HepG2 (cell line): ENCODE results near the gene CCDC117. TPM values are rescaled to one million over a fixed set of nuclear protein-coding genes. Genes with fewer than 3 reads are reported as not detected.

Experiments used
- AKAP8 ChIP-seq: sonication (generic); formaldehyde crosslinking; IDR thresholded peaks from 2 replicates; pipeline ENCODE4 v1.5.1; 2020; ENCODE audit warnings: mild to moderate bottlenecking, missing genetic modification reagents
- FOXP1 ChIP-seq, 2 experiments: fragments of 450-650 bp in 1 of 2; IDR thresholded peaks; 2 replicates each; pipeline ENCODE4 v1.6.1; 2017 to 2018; ENCODE audit warnings: antibody characterized with exemption in 1 of 2
- HMGA1 ChIP-seq: sonication (generic); formaldehyde crosslinking; conservative IDR thresholded peaks from 2 replicates; pipeline ENCODE4 v1.4.0; 2020; ENCODE audit warnings: missing genetic modification reagents
- MED1 ChIP-seq: sonication (generic); formaldehyde crosslinking; IDR thresholded peaks from 2 replicates; pipeline ENCODE4 v1.4.0; 2020; ENCODE audit warnings: missing genetic modification reagents
- NFIB ChIP-seq: sonication (generic); formaldehyde crosslinking; IDR thresholded peaks from 2 replicates; pipeline ENCODE4 v1.9.0; 2021; ENCODE audit warnings: missing genetic modification reagents, mild to moderate bottlenecking, borderline replicate concordance
- RAD21 ChIP-seq: fragments of 450-650 bp; formaldehyde crosslinking; IDR thresholded peaks from 2 replicates; pipeline ENCODE4 v1.5.0; 2020; ENCODE audit warnings: mild to moderate bottlenecking
- RXRA ChIP-seq: sonication (generic); formaldehyde crosslinking; IDR thresholded peaks from 2 replicates; pipeline ENCODE4 v1.5.1; 2020; ENCODE audit warnings: missing genetic modification reagents
- SAP130 ChIP-seq: IDR thresholded peaks from 2 replicates; pipeline ENCODE4 v1.6.1; 2016; ENCODE audit warnings: low read depth
- SMC3 ChIP-seq: IDR thresholded peaks from 2 replicates; pipeline ENCODE4 v1.6.1; 2011; ENCODE audit warnings: low read length, improper control_type of control experiment
- SP4 ChIP-seq: sonication (generic); formaldehyde crosslinking; IDR thresholded peaks from 2 replicates; pipeline ENCODE4 v1.8.1; 2023; ENCODE audit warnings: mild to moderate bottlenecking, missing genetic modification reagents
- TBX2 ChIP-seq: sonication (generic); formaldehyde crosslinking; IDR thresholded peaks from 2 replicates; pipeline ENCODE4 v1.5.0; 2020; ENCODE audit warnings: missing genetic modification reagents, mild to moderate bottlenecking, borderline replicate concordance
- TOPORS ChIP-seq: sonication (generic); formaldehyde crosslinking; IDR thresholded peaks from 2 replicates; pipeline ENCODE4 v1.8.0; 2023; ENCODE audit warnings: mild to moderate bottlenecking, missing genetic modification reagents
- ZNF232 ChIP-seq: sonication (generic); formaldehyde crosslinking; IDR thresholded peaks from 2 replicates; pipeline ENCODE4 v1.4.0; 2020; ENCODE audit warnings: missing genetic modification reagents, borderline replicate concordance
- ZNF33A ChIP-seq: sonication (generic); formaldehyde crosslinking; IDR thresholded peaks from 2 replicates; pipeline ENCODE4 v1.5.1; 2020; ENCODE audit warnings: missing genetic modification reagents, mild to moderate bottlenecking, moderate library complexity, borderline replicate concordance
- ZNF432 ChIP-seq: sonication (generic); formaldehyde crosslinking; IDR thresholded peaks from 2 replicates; pipeline ENCODE4 v1.5.0; 2020; ENCODE audit warnings: missing genetic modification reagents, mild to moderate bottlenecking, borderline replicate concordance
- ZNF460 ChIP-seq: sonication (generic); formaldehyde crosslinking; IDR thresholded peaks from 2 replicates; pipeline ENCODE4 v1.5.1; 2020; ENCODE audit warnings: missing genetic modification reagents, mild to moderate bottlenecking, borderline replicate concordance
- ZNF468 ChIP-seq: sonication (generic); formaldehyde crosslinking; IDR thresholded peaks from 2 replicates; pipeline ENCODE4 v1.8.0; 2022; ENCODE audit warnings: mild to moderate bottlenecking, moderate library complexity, missing genetic modification reagents
- ZNF879 ChIP-seq: sonication (generic); formaldehyde crosslinking; IDR thresholded peaks from 2 replicates; pipeline ENCODE4 v1.8.1; 2023; ENCODE audit warnings: missing genetic modification reagents
- ZSCAN21 ChIP-seq: sonication (generic); formaldehyde crosslinking; IDR thresholded peaks from 2 replicates; pipeline ENCODE4 v1.8.0; 2022; ENCODE audit warnings: mild to moderate bottlenecking, missing genetic modification reagents, moderate library complexity, borderline replicate concordance
- polyA plus RNA-seq, 8 experiments: library from polyadenylated mRNA; depleted of rRNA in 3 of 8; stranded (reverse) in 7 of 8; unstranded in 1 of 8; fragments of >200 nt; fragmentation: Illumina TruSeq in 4 of 8; extraction: Trizol in 4 of 8; gene quantifications; 2 replicates each; pipeline versions ENCODE4 v1.2.1 to v1.2.3, GENCODE V29; 2011 to 2016; ENCODE audit warnings: low read depth in 4 of 8, missing spikeins in 1 of 8, mixed read lengths in 1 of 8; ENCODE audit not compliant: insufficient read depth in 1 of 8
- total RNA-seq, 5 experiments: library from RNA; depleted of rRNA; stranded (reverse); fragments of >200 nt; fragmentation: Illumina TruSeq; extraction: Trizol; gene quantifications; 2 replicates each; pipeline ENCODE4 v1.2.3, GENCODE V29; 2016; ENCODE audit warnings: low read depth in 1 of 5
- TF ChIP-seq, protein P1 (sequence below): sonication (generic); formaldehyde crosslinking; IDR thresholded peaks from 2 replicates; pipeline ENCODE4 v1.4.0; 2020; ENCODE audit warnings: missing genetic modification reagents
- TF ChIP-seq, protein P2 (sequence below): sonication (generic); formaldehyde crosslinking; IDR thresholded peaks from 2 replicates; pipeline ENCODE4 v1.4.0; 2020; ENCODE audit warnings: mild to moderate bottlenecking, low read depth, missing genetic modification reagents
- TF ChIP-seq, protein P3 (sequence below): sonication (generic); formaldehyde crosslinking; IDR thresholded peaks from 2 replicates; pipeline ENCODE4 v1.5.0; 2020; ENCODE audit warnings: missing genetic modification reagents

The CCDC117 gene
- total and polyA plus RNA-seq, 2 of the 13 experiments (the other 11 are each of a cell fraction or from before 2014, with no cell fraction given), result 12.6 to 34.2 TPM

DNA sequence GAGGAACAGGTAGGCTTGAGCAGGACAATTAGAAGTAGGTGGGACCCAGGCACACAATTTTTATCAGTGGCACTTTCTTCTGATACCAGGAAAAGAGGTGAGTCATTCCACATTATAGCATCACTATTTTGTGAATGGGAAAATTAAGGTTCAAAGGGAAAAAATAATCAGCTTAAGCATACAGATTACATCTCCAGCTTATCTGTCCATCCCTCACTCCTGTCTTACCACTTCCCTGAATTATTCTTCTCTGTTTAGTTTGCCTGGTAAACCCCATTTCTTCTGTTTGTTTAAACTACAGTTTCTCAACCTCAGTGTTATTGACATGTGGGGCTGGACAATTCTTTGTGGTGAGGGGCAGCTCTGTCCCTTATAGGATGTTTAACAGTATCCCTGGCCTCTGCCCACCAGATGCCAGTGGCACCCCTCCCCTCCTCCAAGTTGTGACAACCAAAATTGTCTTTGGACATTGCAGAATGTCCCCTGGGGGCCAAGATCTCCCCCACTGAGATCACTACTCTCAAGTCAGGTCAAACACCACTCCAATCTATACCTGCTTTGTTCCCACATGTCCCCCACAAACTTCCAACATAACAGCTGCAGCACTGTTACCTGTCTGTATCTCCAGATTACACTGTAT, 36.3 kb downstream of the CCDC117 start (continued):
- TF ChIP-seq, protein P1, sequence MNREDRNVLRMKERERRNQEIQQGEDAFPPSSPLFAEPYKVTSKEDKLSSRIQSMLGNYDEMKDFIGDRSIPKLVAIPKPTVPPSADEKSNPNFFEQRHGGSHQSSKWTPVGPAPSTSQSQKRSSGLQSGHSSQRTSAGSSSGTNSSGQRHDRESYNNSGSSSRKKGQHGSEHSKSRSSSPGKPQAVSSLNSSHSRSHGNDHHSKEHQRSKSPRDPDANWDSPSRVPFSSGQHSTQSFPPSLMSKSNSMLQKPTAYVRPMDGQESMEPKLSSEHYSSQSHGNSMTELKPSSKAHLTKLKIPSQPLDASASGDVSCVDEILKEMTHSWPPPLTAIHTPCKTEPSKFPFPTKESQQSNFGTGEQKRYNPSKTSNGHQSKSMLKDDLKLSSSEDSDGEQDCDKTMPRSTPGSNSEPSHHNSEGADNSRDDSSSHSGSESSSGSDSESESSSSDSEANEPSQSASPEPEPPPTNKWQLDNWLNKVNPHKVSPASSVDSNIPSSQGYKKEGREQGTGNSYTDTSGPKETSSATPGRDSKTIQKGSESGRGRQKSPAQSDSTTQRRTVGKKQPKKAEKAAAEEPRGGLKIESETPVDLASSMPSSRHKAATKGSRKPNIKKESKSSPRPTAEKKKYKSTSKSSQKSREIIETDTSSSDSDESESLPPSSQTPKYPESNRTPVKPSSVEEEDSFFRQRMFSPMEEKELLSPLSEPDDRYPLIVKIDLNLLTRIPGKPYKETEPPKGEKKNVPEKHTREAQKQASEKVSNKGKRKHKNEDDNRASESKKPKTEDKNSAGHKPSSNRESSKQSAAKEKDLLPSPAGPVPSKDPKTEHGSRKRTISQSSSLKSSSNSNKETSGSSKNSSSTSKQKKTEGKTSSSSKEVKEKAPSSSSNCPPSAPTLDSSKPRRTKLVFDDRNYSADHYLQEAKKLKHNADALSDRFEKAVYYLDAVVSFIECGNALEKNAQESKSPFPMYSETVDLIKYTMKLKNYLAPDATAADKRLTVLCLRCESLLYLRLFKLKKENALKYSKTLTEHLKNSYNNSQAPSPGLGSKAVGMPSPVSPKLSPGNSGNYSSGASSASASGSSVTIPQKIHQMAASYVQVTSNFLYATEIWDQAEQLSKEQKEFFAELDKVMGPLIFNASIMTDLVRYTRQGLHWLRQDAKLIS (CRISPR knock-in tag), result peak; percentile 43; the same call in 1 of the 2 replicates
- no peak for TF ChIP-seq ZNF33A (CRISPR knock-in tag)
- no peak; the same call in 1 of the 2 replicates for TF ChIP-seq ZNF232
- TF ChIP-seq FOXP1 (IDR thresholded peaks at IDR 0.05), result no peak
- TF ChIP-seq FOXP1 (CRISPR knock-in tag; IDR thresholded peaks at IDR 0.05), result peak; percentile 80
- TF ChIP-seq ZNF460, result no peak
- TF ChIP-seq SP4, result no peak
- TF ChIP-seq ZNF432, result no peak
- no peak for TF ChIP-seq ZNF879 (CRISPR knock-in tag)
- TF ChIP-seq RAD21, result no peak
- no peak for TF ChIP-seq ZNF468 (CRISPR knock-in tag)
- TF ChIP-seq HMGA1 (CRISPR knock-in tag), result no peak
- peak; percentile 92 for TF ChIP-seq MED1 (CRISPR knock-in tag)
- TF ChIP-seq NFIB (CRISPR knock-in tag), result no peak
- TF ChIP-seq SMC3, result no peak
- TF ChIP-seq TOPORS (CRISPR knock-in tag), result 0 out of 2 replicates have a peak, but pooled peaks have one; percentile 39
- TF ChIP-seq ZSCAN21, result 0 out of 2 replicates have a peak, but pooled peaks have one; percentile 24
- TF ChIP-seq, protein P2, sequence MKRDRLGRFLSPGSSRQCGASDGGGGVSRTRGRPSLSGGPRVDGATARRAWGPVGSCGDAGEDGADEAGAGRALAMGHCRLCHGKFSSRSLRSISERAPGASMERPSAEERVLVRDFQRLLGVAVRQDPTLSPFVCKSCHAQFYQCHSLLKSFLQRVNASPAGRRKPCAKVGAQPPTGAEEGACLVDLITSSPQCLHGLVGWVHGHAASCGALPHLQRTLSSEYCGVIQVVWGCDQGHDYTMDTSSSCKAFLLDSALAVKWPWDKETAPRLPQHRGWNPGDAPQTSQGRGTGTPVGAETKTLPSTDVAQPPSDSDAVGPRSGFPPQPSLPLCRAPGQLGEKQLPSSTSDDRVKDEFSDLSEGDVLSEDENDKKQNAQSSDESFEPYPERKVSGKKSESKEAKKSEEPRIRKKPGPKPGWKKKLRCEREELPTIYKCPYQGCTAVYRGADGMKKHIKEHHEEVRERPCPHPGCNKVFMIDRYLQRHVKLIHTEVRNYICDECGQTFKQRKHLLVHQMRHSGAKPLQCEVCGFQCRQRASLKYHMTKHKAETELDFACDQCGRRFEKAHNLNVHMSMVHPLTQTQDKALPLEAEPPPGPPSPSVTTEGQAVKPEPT, result no peak
- peak; percentile 77 for TF ChIP-seq TBX2 (CRISPR knock-in tag)
- TF ChIP-seq SAP130 (CRISPR knock-in tag), result peak; percentile 72
- TF ChIP-seq RXRA (CRISPR knock-in tag), result peak; percentile 58; the same call in 1 of the 2 replicates
- TF ChIP-seq AKAP8 (CRISPR knock-in tag), result no peak
- TF ChIP-seq, protein P3, sequence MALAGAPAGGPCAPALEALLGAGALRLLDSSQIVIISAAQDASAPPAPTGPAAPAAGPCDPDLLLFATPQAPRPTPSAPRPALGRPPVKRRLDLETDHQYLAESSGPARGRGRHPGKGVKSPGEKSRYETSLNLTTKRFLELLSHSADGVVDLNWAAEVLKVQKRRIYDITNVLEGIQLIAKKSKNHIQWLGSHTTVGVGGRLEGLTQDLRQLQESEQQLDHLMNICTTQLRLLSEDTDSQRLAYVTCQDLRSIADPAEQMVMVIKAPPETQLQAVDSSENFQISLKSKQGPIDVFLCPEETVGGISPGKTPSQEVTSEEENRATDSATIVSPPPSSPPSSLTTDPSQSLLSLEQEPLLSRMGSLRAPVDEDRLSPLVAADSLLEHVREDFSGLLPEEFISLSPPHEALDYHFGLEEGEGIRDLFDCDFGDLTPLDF (CRISPR knock-in tag), result no peak
